Stimulated activated naive CD8-positive, alpha-beta T cell treated with anti-CD3 and anti-CD28 coated beads, Interleukin-15, Interleukin-2, amounts not matched to agents 100 U/mL and 50 U/mL, for 24 hours (primary cell): ENCODE results near the gene HSPA1B.
"Not testable (repeated sequence)": the region's sequence is repeated elsewhere in the genome, so short reads cannot be mapped to it uniquely, and the experiment has no call there.

Experiments used
- ATAC-seq: fragments of 150-1000 bp; cut with Tn5 transposase; one replicate; pipeline ENCODE4 v1.10.0; 2021
- DNase-seq: peaks from one replicate; pipeline ENCODE4 v3.0.0; 2021

Gene HSPA1B

DNA sequence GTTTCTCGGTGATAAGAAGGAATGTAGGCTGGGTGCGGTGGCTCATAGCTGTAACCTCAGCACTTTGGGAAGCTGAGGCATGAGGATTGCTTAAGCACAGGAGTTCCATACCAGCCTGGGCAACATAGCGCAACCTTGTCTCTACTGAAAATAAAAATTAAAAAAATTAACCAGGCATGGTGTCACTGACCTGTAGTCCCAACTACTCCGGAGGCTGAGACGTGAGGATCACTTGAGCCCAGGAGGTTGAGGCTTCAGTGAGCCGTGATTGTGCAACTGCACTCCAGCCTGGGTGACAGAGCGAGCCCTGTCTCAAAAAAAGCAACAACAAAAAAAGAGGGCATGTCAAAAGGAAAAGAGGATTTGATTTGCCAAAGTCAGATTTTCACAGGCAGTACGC is 31.2 kb downstream of the HSPA1B start:
- no peak for ATAC-seq
- no peak for DNase-seq

DNA sequence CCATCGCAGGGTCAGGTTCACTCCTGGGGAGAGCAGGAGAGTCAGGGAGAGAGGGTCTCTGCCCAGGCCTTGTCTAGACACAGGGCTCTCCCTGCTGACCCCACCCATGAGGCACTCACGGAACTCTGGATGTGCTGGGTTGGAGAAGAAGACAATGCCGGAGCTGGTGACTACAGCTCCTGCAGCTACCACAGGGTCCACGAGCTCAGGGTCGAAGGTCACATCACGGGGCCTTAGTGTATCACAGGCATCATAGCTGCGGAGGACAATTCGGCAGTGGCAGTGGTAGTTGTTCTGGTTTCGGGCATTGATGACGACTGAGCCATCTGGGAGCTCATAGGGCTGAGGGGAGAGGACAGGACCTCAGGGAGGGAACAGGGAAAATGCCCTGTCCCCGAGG is 32.4 kb downstream of the HSPA1B start:
- no peak for ATAC-seq
- no peak for DNase-seq

DNA sequence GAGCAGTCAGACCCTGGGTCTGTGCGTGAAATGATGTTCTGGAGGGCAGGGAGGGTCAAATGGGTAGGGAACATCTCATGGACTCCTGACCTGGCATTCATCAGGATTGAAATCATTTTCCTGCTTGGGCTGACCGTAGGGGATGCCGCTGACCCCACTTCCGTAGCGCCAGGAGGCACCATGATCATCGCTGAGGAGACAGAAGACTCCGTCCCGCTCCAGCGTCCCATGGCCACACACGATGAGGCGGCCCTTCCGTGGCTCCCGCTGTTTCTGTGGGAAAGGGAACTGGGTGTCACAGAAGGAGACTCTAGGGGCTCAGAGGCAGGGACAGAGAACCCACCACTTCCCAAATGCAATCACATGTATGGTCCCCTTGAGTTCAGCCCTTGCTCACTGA is 32.8 kb downstream of the HSPA1B start:
- no peak for ATAC-seq
- DNase-seq, result no peak

DNA sequence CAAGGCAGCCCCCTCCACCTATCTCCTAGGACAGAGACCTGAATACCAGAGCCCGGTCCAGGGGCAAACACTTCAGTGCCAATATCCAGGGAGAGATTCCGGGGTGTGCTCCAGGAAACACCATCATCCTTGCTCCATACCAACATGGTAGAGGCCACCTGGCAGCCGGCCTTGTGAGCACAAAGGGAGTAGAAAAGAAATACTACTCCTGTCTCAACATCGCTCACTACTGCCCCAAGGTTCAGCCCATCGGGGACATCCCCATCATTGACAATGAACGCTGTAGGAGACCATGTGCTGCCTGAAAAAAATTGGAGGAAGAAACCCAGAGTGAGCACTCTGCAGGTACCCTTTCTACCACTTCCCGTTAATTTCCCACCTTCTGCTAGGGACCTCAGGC is 33.6 kb downstream of the HSPA1B start:
- DNase-seq, result no peak
- no peak for ATAC-seq

DNA sequence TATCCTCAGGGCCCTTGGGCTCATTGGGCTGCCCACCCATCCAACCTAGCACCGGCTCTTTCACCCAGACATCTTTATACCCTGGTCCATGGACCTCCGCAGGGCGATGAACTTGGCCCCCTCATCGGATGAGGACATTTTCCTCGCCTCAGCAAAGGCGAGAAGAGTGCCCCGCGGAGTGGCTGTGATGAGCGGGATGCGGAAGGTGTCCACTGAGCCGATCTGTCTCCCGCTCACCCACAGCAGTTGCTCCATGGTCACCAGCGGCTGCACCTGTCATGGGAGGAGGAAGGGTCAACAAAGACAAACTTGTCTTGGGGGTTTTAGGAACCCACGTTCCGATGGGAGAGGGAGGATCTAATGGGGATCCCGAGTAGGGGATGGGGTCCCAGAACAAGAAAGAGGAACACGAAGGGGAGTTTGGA is 34.4 kb downstream of the HSPA1B start:
- ATAC-seq (no peak), DNase-seq (no peak)

DNA sequence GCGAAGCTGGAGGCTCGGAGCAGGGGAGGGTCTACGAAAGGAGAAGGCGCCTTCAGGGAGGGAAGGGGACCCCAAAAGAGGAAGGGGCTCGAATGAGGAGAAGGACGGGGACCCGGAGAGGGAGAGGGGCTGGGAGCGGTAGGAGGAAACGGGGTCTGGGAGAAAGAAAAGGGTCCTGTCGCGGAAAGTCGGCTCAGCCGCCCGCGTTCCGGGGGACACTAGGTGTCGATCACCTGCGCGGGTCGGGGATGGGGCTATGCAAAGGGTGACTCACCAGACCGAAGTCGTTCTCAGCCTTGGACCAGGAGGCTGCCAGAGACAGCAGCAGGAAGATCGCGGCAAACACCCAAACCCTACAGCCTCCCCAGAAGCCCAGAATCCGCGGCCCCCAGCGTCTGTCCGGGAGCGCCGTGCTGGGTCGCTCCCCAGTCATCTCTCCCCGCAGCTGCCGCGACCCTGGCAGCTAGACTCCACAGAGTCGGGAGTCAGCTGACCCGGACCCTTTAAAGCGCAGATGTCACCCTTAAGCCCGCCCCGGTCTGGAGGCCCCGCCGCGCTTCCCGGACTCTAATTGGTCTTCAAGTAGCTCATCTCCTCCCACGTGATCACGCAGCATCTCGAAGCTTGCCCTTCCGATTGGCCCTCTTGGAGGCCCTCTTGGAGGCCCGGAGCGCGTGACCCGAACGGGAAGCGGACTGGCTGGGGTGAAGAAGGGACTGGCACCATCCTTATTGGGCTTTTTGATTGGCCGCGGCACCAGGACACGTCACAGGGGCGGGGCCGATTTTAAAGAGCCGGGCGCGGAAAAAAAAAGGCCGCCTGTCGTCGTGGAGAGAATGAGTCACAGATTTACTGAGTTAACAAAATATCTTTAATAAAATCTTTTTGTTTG is 35.1 kb downstream of the HSPA1B start, which contains the start of gene NEU1:
Gene NEU1 (minus strand): TSS at position 478 of the 892 bp plus-strand sequence. CDS start 45 bp downstream, at position 433.
- peak; percentile 97 for ATAC-seq
- peak; percentile 98 for DNase-seq

DNA sequence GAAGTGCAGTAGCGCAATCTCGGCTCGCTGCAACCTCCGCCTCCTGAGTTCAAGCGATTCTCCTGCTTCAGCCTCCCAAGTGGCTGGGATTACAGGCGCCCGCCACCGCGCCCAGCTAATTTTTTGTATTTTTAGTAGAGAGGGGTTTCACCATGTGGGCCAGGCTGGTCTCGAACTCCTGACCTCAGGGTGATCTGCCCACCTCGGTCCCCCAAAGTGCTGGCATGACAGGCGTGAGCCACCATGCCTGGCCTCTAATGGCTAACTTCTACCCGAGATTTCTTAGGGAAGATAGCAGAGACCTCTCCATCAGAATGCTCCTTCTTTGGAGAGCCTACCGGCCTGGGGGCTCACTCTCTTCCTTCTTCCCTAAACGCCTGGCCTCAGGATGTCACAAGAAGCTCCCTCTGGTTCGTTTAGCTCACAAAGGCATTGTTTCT is 36.6 kb downstream of the HSPA1B start:
- not testable (repeated sequence) for ATAC-seq
- peak; percentile 32 for DNase-seq

DNA sequence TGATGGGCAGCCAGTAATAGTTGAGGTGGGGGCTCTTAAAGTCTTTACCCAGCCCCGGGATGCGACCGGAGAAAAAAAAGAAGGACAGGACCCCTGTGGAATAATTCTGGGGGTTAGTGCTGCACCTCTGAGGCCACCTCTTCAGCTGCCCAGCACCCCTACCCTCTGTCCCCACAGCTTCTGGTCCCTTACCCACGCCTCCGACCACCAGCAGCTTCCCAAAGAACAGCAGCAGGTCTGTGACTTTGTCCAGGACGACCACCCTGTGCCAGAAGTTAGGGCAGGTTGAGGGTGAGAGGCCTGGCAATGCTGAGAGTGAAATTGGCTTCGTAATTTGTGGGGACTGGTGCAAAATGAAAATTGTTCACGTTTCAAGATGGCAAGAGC is 37.3 kb downstream of the HSPA1B start:
- no peak for DNase-seq
- no peak for ATAC-seq

DNA sequence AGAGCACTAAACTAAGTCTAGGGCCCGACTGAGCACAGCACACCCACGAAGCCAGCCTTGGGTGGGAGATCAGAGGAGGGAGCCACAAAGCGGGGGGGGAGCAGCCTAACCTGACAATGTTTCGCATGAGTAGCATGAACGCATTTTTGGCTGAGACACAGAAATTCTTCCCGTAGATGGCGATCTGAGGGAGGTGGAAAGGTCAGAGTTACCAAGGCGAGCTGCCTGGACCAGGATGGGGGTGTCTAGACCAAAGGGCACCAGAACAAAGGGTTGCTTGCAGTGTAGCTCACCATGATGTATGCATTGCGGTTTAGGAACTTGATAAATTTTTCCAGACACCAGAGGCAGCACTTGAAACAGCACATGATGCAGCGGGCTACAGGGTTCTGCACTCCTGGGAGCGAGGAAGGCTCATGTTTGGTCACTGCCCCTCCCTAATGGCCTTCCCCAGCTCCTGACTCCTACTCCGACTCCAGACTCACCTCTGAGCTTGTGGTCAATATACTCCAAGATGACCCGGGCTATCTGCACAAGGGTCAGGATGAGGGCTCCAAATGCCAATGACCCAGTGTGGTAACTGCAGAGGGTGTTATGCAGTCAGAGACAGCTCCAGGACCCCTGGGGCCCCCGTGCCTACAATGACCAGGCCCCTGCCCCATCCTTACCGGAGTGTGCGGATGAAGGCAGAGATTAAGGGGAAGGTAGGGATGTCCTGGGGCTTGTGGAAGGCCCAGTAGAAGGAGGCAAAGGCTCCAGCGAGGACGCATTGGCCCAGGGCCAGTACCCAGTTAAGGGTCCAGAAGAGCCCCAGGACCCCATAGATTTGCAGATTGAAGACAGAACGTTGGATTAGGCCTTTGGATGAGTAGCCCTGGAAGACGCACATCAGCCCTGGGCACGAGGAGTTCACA is 37.9 kb downstream of the HSPA1B start:
- ATAC-seq (no peak), DNase-seq (peak; percentile 24)

DNA sequence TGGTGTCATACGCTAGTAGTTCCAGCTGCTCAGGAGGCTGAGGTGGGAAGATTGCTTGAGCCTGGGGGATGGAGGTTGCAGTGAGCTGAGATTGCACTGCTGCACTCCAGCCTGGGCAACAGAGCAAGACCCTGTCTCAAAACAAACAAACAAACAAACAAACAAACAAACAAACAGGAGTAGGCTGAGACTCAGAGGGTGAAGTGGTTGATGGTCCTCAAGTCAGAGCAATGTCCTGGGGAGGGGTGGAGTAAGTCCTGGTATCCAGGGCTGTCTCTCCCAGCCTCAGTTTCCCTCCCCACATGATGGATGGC is 41.1 kb downstream of the HSPA1B start:
- ATAC-seq, result not testable (repeated sequence)

DNA sequence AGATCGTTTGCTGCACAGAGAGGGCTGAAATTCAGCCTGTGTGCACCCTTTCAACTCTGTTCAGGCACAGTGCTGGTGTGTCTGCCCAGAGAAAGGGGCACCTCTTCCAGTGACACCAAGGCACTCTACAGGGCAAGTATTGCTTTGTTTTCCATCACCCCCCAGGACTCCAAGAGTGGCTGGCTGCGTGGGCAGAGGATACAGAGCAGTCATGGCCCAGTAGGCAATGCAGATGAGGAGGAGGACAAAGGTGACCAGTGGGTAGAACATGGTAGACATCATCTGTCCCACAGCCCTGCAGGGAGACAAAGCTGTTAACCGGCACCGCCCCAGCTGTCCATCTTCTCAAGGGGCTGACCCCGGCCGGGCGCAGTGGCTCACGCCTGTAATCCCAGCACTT is 41.8 kb downstream of the HSPA1B start:
- ATAC-seq (no peak), DNase-seq (no peak)

More for the DNA sequence above, 41.1 kb downstream of the HSPA1B start:
- DNase-seq, result not testable (repeated sequence)

DNA sequence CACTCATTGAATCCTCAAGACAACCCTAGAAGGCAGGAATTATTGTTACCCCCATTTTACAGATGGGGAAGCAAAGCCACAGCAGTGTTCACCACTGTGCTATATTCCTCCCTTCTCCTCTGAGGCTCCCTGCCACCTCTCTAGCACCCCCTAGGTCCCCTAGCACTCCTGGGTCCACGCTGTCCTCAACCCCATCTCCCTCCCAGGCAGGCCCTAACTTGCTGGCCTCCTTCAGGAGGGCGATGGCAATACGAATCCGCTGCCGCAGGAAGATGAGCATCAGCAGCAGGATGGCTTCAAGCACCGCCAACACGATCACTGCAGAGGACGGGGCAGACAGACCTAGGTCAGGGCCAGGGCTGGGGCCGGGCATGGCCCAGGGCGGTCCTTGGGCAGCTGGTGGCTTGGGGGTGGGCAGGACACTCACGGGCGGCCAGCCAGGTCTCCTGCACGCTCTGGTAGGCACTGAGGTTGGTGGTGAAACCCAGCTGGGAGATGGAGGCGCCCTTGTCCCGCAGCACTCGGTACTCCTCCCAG is 42.9 kb downstream of the HSPA1B start:
- no peak for ATAC-seq
- DNase-seq, result no peak

DNA sequence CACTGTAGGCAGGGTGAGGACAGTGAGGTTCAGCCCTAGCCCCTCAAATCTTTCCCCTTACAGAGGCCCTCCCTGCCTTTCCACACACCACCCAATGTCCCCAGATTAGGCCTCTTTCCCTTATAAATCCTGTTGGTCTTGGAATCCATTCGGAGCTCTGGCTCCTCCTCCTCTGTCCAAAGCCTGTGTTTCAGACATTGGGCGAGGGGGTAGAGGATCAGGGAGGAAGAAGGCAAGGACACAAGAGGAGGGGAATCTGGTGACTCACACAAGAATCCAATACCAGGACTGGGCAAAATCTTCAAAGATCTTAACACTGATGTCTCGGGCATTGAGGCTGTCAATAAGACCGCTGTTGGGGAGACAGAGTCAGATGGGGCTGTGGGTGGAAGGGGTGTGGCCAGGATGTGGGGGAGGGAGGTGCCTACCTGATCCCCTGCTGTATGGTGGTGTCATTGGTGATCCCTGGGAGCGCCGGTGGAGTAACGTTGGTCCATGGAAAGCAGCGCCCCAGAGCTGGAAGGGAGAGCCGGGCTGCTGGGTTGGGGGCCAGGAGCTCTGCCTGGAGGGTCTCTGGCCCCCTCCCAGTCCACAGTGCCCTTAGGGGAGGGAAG is 43.6 kb downstream of the HSPA1B start:
- DNase-seq, result no peak
- no peak for ATAC-seq

DNA sequence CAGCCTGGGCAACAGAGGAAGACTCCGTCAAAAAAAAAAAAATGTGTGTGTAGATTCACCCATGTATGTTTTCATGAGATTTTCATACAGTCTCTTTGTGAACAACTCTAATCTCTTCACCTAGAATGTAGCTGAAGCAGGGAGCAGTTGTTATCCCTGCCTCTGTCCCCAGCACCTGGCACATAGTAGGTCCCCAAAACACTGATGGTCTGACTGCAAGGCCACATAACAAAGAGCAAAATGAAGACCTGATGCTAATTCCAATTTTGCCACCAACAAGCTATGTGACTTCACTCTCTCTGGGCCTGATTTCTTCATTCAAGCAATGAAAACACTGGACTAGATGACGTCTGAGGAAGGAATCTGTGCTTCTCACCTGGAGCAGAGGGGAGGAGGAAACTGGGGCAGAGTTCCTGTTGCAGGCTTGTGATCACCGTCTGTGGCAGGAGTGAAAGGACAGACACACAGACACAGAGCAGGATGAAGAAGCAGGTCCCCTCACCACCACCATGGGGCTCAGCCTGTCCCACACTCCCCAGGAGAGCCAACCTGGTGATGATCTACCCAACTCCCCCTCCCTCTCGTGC is 46.6 kb downstream of the HSPA1B start:
- ATAC-seq (no peak), DNase-seq (no peak)

DNA sequence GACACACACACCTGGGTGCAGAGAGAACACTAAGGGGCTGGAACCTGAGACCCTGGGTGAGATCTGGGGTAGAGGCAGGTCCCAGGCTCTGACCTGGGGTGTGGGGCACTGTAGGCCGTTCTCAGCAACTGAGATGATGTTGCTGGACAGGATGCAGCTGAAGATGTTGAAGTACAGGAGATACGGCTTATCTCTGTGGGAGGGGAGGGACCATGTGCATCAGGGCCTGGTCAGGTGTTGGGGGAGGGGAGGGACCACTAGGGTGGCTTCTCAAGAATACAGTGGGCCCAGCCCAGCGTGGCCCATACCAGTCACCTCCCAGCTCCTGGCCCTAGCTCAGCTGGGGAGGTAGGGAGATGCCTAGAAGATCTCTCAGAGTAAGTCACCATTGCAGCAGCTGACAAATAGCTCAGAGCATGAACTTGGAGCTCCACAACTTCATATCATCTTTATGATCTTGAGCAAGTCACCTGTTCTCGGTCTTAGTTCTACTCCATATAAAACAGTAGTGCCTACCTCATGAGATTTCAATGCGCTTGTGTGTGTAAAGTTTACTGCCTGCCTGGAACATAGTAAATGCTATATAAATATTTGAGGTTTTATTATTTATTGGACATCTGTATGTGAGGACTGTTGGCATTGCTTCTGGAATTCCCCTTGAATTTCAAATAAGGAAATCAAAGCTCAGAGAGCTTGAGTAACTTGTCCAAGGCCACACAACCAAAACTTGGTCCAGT is 47.5 kb downstream of the HSPA1B start:
- DNase-seq, result no peak
- no peak for ATAC-seq

DNA sequence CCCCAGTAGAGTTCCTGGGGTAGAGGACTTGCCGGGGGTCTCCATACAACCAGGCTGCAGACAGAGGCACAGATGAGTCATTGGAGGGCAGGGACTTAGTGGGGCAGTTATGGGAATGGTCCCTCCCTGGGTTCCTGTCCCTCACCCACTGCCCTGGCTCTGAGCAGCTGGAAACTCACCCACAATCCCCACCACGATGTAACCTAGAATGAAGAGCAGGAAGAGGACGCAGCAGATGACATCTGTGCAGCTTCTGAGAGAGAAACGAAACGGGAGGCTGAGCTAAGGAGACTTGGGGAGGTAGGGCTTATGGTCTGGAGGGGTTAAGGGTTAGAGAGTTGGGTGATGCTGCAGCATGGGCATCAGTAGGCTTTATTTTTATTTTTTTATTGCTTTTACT is 48.3 kb downstream of the HSPA1B start:
- no peak for ATAC-seq
- no peak for DNase-seq

DNA sequence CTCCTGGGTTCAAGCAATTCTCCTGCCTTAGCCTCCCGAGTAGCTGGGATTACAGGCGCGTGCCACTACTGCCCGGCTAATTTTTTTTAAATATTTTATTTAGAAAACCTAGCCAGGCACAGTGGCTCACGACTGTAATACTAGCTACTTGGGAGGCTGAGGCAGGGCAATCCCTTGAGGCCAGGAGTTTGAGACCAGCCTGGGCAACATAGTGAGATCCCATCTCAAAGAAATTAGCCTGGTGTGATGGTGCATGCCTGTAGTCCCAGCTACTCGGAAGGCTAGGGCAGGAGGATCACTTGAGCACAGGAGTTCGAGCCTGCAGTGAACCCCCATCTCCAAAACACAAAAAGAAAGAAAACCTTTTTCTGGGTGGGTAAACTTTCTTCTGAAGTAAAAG is 48.8 kb downstream of the HSPA1B start:
- DNase-seq (no peak), ATAC-seq (no peak)

DNA sequence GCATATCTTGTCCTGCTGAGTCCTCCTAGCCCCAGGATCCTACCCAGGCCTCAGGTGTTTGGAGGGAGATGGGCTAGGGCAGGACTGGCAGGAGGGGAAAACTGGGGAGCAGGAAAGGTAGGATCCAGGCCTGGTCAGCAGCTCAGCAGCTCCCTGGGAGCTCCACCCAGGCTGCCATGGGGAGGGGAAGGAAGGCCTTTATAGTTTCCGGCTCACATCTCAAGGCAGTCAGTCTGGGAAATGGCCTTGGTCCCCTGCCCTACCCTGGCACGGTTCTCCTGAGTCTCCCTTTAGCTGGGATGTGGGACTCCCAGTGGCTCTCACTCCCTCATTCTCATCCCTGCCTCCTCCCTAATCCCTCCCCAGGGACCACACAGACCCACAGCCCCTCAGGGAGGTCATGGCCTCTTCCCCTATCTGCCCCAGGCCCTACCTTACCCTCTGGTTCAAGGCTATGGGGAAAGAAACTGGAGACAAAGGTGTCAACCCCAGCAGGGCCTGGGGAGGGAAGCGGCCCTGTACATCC is 49.6 kb downstream of the HSPA1B start:
- no peak for ATAC-seq
- no peak for DNase-seq

DNA sequence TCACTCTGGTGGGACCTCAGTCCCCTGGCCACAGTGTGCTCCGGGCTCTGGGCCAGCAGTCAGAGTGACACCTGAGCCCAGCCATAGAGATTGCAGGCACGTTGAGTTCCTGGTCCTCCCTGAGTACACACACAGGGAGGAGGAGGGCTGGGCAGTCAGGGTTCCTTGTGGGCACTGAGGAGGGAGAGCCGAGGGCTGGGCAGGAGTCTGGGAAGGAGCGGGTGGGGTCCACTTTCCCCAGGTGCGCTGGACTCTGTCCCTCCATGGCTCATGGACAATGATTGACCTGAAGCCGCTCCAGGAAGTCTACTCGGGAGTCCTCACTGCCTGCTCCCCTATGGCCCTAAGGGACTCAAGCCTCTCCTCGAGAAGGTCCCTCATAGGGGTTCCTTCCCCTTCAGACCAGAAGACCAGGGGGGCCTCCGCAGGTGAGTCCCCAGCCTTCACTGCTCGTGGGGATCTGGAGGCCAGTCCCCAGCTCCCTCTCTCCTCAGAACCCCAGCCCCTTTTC is 50.2 kb downstream of the HSPA1B start:
- DNase-seq (no peak), ATAC-seq (no peak)

DNA sequence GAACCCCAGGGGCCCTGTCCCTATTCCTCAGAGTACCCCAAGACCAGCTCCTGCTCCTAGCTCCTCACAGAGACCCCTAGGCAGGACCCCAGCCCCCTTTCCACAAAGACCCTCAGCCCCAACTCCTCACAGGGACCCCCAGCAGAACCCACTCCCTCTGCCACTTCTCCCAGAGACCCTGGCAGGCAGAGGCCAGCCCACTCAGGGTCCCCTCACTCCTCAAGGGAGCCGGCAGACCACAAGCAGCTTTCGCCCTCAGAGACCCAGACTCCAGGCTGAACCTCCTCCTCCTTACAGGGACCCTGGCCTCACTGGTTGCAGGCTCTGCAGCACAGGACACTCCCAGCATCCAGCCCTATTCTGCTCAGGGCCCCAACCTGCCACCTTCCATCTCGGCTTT is 50.7 kb downstream of the HSPA1B start:
- DNase-seq (no peak), ATAC-seq (no peak)

DNA sequence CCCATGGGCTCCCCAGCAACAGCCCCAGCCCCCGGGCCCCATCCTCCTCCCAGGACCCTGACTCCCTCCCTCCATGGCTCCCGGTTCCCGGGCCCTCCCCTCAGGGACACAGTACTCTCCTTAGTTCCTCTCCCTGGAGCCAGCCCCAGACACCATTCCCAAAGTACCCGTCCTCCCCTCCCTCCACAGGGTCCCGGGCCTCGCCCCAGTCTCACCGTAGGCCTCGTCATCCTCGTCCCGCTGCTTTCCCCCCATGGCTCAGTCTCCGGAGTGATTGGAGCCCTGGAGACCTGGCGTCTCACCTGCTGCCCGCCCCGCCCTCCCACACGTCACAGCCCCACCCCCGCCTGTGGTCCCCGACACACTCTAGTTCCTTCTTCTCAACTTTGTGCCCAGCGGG is 51.2 kb downstream of the HSPA1B start, which contains the start of gene SLC44A4:
Gene SLC44A4 (minus strand): TSS at position 272 of the 400 bp plus-strand sequence. CDS start 17 bp downstream, at position 255.
- no peak for ATAC-seq
- DNase-seq, result no peak
